AG08396 (cell line): ENCODE measurements around the gene C2.
A peak's percentile ranks its signal among the peaks of the same experiment; 100 is the strongest.
"Not testable (repeated sequence)": the region's sequence is repeated elsewhere in the genome, so short reads cannot be mapped to it uniquely, and the experiment has no call there.

Experiments
- DNase-seq: peaks from one replicate; pipeline ENCODE4 v3.0.0; 2012; ENCODE audit warnings: low spot score, mixed read lengths

C2 gene

GRCh38 chr6:31958741-31959739 is 31.5 kb downstream of the C2 start, which contains the start of the genes NELFE and SKIC2:
Gene NELFE, minus strand, starts transcription at chr6:31958971. Its CDS starts 525 bp downstream, at chr6:31958446.
Gene SKIC2, plus strand, starts transcription at chr6:31959175. Its CDS starts 18 bp downstream, at chr6:31959193.
- peak; percentile 99 for DNase-seq

DNA sequence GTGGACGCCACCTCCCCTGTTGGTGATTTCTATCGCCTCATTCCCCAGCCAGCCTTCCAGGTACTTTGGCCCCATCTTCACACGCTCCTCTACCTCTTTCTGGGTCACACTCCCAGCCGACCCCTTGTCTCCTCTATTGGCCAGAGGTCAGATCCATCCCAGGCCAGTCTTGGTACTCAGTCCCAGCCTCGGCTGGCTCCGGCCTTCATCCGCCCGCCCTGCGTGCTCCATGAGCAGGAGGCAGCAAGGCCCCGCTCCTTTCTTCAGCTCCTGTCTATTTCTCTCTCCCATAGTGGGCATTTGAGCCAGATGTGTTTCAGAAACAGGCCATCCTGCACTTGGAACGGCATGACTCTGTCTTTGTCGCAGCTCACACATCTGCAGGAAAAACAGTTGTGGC is 34.1 kb downstream of the C2 start:
- DNase-seq = no peak

DNA sequence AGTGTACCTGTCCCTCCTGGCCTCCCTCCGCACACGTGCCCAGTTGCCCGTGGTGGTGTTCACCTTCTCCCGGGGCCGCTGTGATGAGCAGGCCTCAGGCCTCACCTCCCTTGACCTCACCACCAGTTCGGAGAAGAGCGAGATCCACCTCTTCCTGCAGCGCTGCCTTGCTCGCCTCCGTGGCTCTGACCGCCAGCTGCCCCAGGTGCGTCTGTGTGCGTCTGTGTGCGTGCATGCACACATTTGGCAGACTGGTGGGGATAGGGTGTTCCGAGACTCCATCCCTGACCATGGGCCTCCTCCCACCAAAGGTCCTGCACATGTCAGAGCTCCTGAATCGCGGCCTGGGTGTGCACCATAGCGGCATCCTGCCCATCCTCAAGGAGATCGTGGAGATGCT is 36.4 kb downstream of the C2 start:
- no peak for DNase-seq

GRCh38 chr6:31965700-31966099 is 38.2 kb downstream of the C2 start:
- DNase-seq = no peak

- DNase-seq = no peak
These were observed 39.0 kb downstream of the C2 start for GRCh38 chr6:31966506-31966905.

GRCh38 chr6:31966997-31967925 is 39.7 kb downstream of the C2 start:
- DNase-seq = no peak

DNA sequence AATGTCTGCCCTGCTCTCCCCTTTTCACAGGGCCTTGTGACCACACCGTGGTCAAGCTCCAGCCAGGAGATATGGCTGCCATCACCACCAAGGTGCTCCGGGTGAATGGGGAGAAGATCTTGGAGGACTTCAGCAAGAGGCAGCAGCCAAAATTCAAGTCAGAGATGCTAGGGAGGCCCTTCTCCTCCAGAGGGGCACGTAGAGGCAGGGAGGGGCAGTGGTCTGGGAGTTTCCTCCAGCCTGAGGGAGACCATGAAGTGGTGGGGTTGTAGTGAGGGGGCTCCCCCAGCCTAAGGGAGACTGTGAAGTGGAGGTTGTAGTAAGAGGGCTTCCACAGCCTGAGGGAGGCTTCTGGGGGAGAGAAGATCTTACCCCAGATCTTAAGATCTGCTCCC is 40.4 kb downstream of the C2 start:
- DNase-seq = no peak

DNA sequence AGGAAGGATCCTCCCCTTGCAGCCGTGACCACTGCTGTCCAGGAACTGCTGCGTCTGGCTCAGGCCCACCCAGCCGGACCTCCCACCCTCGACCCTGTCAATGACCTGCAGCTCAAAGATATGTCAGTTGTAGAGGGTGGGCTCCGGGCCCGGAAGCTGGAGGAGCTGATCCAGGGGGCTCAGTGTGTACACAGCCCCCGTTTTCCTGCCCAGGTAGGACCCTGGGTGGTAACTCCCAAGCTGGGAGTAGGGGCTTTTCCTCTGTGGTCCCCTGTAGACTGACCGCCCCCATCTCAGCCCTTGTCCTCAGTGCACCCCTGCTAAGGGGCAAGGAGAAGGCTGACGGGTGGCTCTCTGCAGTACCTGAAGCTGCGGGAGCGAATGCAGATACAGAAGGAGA is 40.8 kb downstream of the C2 start:
- DNase-seq = no peak

DNA sequence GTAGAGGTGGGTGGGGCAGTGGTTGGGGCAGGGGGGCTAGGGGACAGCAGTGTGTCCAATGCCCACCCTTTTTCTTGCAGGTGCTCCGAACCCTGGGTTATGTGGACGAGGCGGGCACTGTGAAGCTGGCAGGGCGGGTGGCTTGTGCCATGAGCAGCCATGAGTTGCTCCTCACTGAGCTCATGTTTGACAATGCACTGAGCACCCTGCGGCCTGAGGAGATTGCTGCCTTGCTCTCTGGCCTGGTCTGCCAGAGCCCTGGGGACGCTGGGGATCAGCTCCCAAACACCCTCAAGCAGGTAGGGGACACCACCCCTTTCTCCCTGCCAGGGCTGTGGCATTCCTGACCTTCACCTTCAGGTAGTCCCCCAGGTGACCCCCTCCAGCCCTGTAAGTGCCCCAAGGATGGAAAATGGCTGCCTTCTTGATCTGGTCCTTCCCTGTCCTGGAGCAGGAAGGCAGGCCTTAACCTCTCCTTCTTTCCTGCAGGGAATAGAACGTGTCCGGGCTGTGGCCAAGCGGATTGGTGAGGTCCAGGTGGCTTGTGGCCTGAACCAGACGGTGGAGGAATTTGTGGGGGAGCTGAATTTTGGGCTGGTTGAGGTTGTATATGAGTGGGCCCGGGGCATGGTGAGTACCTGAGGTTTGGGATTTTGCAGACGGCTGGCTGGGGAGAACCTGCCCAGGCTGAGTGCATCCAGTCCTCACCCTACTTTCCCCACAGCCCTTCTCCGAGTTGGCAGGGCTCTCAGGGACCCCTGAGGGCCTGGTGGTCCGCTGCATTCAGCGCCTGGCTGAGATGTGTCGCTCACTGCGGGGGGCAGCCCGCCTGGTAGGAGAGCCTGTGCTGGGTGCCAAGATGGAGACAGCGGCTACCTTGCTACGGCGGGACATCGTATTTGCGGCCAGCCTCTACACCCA is 41.5 kb downstream of the C2 start:
- no peak for DNase-seq

DNA sequence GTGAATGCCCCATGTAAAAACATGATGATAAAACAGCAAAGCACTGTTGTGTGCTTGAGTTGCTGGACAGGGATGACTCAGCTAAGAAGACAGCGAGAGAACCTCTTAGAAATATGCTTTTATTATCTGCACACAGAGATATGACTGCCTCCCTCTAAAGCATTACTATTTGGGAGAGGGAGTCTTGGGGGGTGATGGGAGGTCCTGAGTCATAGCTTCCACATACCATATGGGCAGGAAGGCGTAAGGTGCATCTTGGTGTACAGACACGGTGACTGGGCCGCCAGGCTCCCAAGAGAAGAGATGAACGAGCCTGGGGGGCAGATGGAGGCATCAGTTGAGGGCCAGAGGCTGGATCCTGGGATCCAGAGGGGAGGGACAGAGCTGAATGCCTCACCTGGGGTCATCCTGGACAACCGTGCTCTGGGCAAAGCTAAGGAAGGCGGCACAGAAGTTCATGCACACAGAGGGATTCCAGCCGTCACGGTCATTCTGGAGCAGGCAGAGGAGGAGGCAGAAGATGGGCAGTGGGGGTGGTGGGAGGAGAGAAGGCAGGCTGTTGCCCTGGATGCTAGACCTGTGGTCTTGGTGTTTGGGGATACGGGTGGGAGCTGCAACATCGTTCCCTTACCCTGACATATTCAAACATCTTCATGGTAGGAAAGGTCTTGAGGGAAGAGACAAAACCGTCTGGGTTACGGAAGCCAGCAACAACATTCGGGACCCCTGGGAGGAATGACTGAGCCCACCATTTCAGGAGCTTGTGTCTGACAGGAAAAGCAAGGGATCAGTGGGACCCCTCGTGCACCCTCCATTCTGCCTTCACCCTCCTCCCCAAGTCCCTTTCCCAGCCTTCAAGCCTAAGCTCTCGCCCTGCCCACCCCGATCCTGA is 42.4 kb downstream of the C2 start:
- peak; percentile 39 for DNase-seq

- no peak for DNase-seq
These were observed 43.2 kb downstream of the C2 start for GRCh38 chr6:31970604-31971271.

- no peak for DNase-seq
These were observed 43.9 kb downstream of the C2 start for GRCh38 chr6:31971279-31971992.

- DNase-seq = peak; percentile 99
These were observed 44.6 kb downstream of the C2 start, which contains the start of gene DXO for GRCh38 chr6:31971993-31972708. Gene DXO, minus strand, starts transcription at chr6:31972138. Its CDS starts 463 bp downstream, at chr6:31971675.

DNA sequence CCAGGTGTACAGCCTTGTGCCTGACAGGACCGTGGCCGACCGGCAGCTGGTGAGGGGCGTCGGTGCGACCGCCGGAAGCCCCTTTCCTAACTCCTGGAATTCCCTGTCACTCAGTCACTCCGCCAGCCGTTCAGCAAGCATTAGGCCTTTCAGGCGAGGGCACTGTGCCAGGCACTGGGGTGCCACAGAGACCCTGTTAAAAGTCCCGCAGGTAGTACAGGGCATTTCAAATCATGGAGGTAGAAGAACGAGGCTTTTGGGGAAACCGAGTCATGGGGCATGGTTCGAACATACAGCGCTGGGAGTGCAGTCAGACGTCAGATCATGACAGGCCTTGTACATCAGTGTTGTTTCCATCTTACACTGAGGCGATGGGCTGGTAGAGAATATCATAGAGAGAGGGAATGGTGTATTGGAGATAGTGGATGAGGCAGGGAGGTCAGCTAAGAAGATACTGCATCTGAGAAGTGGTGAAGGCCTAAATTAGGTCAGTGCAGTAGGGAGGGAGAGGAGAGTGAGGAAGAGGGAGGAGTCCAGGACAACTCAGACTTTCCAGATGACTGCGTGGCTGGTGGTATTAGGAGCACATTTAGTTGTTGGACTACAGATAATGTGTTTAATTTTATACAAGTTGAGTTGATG is 45.3 kb downstream of the C2 start:
- DNase-seq = peak; percentile 73

- not testable (repeated sequence) for DNase-seq
These were observed 48.5 kb downstream of the C2 start for GRCh38 chr6:31976065-31976464.

GRCh38 chr6:31977816-31978431 is 50.4 kb downstream of the C2 start:
- no peak for DNase-seq

GRCh38 chr6:31978831-31979230 is 51.3 kb downstream of the C2 start:
- no peak for DNase-seq
